8988T (cell line): Measurements from ENCODE around the gene PDPR.
"Not testable (repeated sequence)": the region's sequence is repeated elsewhere in the genome, so short reads cannot be mapped to it uniquely, and the experiment has no call there.

Experiments
- DNase-seq: peaks from one replicate; pipeline ENCODE4 v3.0.0; 2011

Gene PDPR

GRCh38 chr16:70113982-70114826 is at the start of gene PDPR:
PDPR (plus strand) TSS chr16:70114332; CDS start chr16:70120493, 6,161 bp downstream.
- DNase-seq, result peak; percentile 75

- DNase-seq, result not testable (repeated sequence)
Measured at GRCh38 chr16:70064841-70065370, 49.2 kb upstream of the PDPR start.

GRCh38 chr16:70065376-70065745 is 48.8 kb upstream of the PDPR start:
- peak; percentile 19 for DNase-seq

DNA sequence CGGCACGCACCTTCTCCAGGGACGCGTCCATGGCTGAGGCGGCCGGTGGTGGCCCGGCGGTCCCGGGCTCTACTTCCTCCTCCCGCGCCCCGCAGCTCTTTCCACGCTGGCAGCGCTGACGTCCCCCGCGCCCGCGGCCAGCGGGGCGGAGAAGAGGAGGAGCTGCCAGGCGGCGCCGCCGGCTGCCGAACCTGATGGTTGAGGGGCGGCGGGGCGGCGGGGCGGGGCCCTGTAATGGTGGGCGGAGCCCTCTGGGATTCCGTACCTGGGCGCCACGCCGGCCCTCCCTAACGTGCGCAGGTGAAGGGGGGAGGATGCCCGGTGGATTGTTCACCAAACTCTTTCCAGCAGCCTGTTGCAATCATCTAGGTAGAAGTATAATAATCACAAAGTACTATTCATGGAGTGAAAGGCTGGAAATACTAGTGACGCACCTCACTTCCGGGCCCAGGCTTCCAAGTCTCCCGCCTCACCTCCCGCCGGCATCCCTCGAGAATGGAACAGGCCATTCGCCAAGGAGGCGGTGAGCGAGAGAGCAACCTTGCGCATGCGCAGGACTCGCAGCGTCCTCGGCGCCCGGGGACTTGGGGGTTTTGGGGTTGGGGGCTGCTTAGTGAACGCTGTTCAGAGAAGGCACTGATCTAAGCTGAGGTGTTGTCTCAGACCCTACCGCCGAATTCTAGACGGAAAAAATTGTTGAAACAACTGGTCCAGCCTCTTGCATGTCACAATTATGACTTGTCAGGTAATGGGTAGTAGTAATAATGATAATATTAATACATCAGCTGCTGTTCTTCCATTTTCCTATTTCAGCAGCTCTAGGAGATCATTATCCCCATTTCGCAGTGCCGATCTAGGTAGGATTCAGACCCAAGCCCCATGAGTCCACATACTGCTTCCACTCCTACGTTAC is 48.1 kb upstream of the PDPR start:
- DNase-seq, result peak; percentile 76

DNA sequence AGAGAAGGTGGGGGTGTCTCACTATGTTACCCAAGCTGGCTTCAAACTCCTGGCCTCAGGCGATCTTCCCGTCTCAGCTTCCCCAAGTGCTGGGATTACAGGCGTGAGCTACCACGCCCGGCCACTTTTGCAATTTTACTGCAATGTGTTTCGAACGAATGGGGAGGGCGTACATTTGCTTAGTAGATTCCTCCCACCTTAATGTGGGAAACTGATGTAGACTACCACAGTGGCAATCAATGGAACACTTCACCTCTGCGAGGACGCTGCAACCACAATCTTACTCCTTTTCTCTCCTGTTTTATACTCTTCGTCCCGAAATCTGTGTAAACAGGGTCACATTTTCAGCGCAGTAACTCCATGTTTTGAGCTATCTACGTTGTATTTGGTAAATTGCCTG is 47.4 kb upstream of the PDPR start:
- DNase-seq, result not testable (repeated sequence)

- DNase-seq, result not testable (repeated sequence)
Measured at GRCh38 chr16:70079081-70079480, 35.1 kb upstream of the PDPR start.

DNA sequence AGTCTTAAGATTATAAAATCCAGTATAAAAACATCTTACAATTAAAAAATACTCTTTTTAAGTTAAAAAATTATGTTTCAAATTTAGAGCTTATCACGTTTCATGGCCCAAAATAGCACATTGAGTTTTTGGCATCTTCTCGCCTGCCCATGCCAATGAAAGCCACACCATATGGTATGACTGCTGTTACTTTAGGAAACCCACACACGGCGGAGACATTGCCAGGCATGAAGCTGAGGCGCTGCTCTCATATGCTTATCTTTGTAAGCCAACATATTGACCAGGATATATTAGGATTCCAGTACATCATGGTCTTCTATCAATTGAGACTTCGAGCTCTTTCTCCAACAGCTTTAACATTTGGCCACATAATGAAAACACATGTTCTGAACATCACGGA is 32.9 kb upstream of the PDPR start:
- DNase-seq, result not testable (repeated sequence)

DNA sequence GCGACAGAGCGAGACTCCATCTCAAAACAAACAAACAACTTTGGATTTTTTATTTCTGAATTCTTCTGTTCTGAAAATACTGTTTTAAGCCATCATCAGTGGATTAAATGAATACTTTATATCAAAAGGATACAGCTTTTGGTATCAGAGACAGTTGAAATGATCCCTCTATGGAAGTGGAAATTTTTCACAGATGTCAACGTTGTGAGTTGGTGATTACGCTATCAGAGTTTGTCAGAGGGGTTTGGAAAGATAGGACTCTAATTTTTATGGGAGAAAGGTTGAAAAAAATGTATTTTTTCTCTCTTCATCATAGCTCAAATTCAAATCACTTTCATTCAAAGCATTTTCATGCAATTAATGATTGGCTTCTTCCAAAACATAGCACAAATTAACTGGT is 30.2 kb upstream of the PDPR start:
- DNase-seq, result not testable (repeated sequence)

DNA sequence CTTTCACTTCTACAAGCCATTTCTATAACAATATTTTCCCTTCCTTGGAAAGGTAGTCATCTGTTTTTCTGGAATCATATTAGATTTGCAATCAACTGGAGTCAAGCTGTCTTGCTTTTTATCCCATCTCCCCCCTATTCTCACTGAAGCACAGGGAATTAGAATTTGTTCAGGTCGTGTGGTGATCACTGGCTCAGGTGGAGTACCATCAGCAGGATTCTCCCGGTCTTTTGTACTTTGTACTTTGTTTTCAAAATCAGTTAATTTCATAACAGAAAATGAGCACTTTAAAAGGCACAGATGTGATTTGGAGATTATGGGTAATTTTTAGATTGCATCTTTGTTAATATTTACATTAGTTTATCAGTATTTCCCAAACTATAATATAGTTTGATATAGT is 26.0 kb upstream of the PDPR start:
- DNase-seq, result not testable (repeated sequence)

DNA sequence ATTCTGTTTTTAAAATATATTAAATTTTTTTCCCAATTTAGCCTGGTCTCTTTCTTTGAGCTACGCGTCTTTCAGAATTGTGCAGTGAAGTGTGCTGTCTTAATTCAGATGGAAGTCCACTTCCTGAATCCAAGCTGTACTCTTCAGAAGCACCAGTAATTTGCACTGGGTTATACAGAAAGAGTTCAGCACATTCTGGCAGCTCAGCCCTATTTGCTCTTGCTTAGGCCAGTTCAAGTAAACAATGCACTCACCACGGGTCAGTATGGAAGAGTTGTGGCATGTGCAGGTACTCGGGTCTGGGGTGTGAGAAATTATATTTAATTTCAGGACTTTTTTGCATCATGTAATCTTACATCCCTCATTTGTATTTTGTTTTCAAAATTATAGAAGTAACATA is 25.3 kb upstream of the PDPR start:
- DNase-seq, result not testable (repeated sequence)

GRCh38 chr16:70089289-70089688 is 24.8 kb upstream of the PDPR start:
- DNase-seq, result not testable (repeated sequence)

DNA sequence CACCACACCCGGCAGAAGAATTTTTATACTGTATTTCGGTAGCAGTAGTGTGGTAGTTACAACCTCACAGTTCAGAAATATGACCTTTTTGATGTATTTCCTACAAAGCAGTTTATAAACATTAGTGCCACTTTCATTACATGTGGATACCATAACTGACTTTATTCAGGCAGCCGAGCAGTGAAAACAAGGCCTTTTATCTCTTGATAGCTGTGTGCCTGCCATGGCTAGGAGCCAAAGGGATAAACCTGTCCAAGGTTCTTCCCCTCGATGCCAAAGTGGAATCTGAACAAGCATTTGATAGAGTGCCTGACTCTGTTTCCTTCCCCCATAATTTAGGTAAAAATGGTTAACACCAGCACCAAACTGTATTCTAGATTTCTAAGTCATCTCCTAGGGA is 23.0 kb upstream of the PDPR start:
- not testable (repeated sequence) for DNase-seq

- DNase-seq, result not testable (repeated sequence)
Measured at GRCh38 chr16:70094096-70094495, 20.0 kb upstream of the PDPR start.

DNA sequence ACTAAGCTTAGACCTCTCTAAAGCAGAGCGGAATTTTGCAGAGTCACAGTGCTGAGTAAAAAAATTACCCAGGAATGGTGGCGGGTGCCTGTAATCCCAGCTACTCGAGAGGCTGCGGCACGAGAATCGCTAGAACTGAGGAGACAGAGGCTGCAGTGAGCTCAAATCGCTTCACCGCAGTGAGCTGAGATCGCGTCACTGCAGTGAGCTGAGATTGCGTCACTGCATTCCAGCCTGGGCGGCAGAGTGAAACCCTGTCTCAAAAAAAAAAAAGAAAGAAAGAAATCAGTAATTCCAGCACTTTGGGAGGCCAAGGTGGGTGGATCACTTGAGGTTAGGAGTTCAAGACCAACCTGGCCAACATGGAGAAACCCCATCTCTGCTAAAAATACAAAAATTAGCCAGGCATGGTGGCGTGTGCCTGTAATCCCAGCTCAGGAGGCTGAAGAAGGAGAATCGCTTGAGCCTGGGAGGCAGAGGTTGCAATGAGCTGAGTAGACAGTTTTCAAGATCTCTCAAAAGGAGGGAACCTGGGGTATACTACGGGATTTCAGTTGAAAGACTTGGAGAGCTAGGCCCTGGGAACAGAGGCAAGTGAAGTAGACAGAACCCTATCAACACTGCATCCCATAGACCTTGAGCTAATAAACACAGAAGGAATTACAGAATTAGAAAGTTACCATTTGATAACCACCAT is 4.4 kb upstream of the PDPR start:
- not testable (repeated sequence) for DNase-seq

GRCh38 chr16:70112162-70112561 is 2.0 kb upstream of the PDPR start:
- DNase-seq, result not testable (repeated sequence)

- DNase-seq, result not testable (repeated sequence)
Measured at GRCh38 chr16:70113599-70113981, 542 bp upstream of the PDPR start.

- not testable (repeated sequence) for DNase-seq
Measured at GRCh38 chr16:70118354-70118753, 4.2 kb downstream of the PDPR start.

DNA sequence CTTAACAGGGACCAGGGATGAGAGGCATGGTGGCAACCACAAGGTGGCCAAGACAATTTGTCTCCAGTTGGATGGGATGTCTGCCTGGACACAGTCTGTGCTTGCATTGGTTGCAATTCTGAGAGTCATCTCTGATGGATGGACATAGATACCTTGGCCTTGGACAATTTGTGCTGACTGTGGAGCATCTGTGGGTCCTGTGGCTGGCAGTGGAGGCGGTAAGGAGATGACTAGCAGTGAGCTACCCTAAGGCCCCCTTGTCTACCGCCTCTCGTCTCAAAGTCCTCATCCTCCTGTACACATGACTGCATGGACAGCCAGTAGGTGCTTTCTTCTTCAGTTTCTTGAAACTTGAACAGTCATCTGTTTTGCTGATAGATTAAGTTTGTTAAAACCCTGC is 4.6 kb downstream of the PDPR start:
- DNase-seq, result not testable (repeated sequence)

GRCh38 chr16:70120398-70120797 is 6.3 kb downstream of the PDPR start:
- not testable (repeated sequence) for DNase-seq

DNA sequence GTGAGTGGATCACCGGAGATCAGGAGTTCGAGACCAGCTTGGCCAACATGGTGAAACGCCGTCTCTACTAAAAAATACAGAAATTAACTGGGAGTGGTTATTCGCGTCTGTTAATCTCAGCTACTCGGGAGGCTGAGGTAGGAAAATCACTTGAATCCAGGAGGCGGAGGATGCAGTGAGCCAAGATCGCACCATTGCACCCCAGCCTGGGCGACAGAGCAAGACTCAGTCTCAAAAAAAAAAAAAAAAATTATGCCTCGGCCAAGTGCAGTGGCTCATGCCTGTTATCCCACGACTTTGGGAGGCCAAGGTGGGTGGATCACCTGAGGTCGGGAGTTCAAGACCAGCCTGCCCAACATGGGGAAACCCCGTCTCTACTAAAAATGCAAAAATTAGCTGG is 9.7 kb downstream of the PDPR start:
- not testable (repeated sequence) for DNase-seq

- not testable (repeated sequence) for DNase-seq
Measured at GRCh38 chr16:70126226-70126625, 12.1 kb downstream of the PDPR start.

GRCh38 chr16:70127706-70128105 is 13.6 kb downstream of the PDPR start:
- DNase-seq, result not testable (repeated sequence)

DNA sequence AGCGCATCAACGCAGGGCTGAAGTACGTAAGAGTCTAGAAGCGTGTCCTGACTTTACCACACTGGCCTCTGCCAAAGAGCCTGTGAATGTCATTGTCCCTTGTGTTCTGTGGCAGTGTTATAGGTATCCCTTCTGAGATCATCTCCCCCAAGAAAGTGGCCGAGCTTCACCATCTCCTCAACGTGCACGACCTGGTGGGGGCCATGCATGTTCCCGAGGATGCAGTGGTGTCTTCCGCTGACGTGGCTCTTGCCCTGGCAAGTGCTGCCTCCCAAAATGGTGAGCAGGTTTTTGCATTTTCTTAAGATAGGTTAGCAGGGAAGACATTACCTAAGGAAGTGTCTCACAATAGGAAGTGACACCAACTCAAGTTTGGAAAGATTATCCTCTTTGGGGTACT is 14.7 kb downstream of the PDPR start:
- DNase-seq, result not testable (repeated sequence)
